ENCODE measurements around the gene MTCH1.

Gene MTCH1

GRCh38 chr6:37027811-37028469 lies 41.9 kb upstream of the MTCH1 start:
- H3K27ac ChIP-seq = no peak overlapping the region
- TF ChIP-seq ZFX (IDR thresholded peaks at IDR 0.05) (no peak), CTCF (conservative IDR thresholded peaks at IDR 0.05) (no peak)

- TF ChIP-seq CTCF (conservative IDR thresholded peaks at IDR 0.05) = no peak
Observed at GRCh38 chr6:37027036-37027720, 41.2 kb upstream of the MTCH1 start.

GRCh38 chr6:37025621-37026466 lies 39.8 kb upstream of the MTCH1 start:
- TF ChIP-seq CTCF (conservative IDR thresholded peaks at IDR 0.05) (no peak), ZFX (IDR thresholded peaks at IDR 0.05) (no peak)
- H3K27ac ChIP-seq = no peak overlapping the region

More at GRCh38 chr6:37027036-37027720, 41.2 kb upstream of the MTCH1 start:
- H3K27ac ChIP-seq = no peak overlapping the region

GRCh38 chr6:37024656-37025337 lies 38.8 kb upstream of the MTCH1 start:
- no peak overlapping the region for H3K27ac ChIP-seq
- TF ChIP-seq ZFX (IDR thresholded peaks at IDR 0.05) (no peak), CTCF (conservative IDR thresholded peaks at IDR 0.05) (no peak)

- H3K27ac ChIP-seq = no peak overlapping the region; the same call in 1 of the 2 replicates
Observed at GRCh38 chr6:37022135-37022863, 36.3 kb upstream of the MTCH1 start.

More at GRCh38 chr6:37022135-37022863, 36.3 kb upstream of the MTCH1 start:
- TF ChIP-seq ZFX (IDR thresholded peaks at IDR 0.05) = no peak
- TF ChIP-seq CTCF (conservative IDR thresholded peaks at IDR 0.05) = no peak
